Activated CD8-positive, alpha-beta T cell treated with anti-CD3 and anti-CD28 coated beads, Interleukin-2, amount 10 ng/mL, durations not matched to agents 7 days and 5 days (primary cell): Measurements from ENCODE around the gene GRID2. TPM values are rescaled to one million over a fixed set of nuclear protein-coding genes. Genes with fewer than 3 reads are reported as not detected.
"Not testable (repeated sequence)": the region's sequence is repeated elsewhere in the genome, so short reads cannot be mapped to it uniquely, and the experiment has no call there.

ENCODE experiments used
- ATAC-seq: fragments of 150-1000 bp; cut with Tn5 transposase; one replicate; pipeline ENCODE4 v1.10.0; 2021; ENCODE audit warnings: moderate library complexity
- CTCF ChIA-PET: fragments of 350-600 bp; sonication (Branson Sonifier 250); formaldehyde crosslinking; loops from one replicate; lab custom pipeline; 2021; ENCODE audit warnings: antibody characterized with exemption; lab: Charles Lee
- POLR2A ChIA-PET: fragments of 350-600 bp; sonication (Branson Sonifier 250); formaldehyde crosslinking; loops from one replicate; lab custom pipeline; 2021; ENCODE audit warnings: antibody characterized with exemption; lab: Charles Lee
- DNase-seq: peaks from one replicate; pipeline ENCODE4 v3.0.0-alpha.2; 2020
- H3K27ac Mint-ChIP-seq: one replicate; pipeline ENCODE4 v1.8.0; 2021; ENCODE audit warnings: mild to moderate bottlenecking, mixed read lengths
- H3K27me3 Mint-ChIP-seq: one replicate; pipeline ENCODE4 v1.8.0; 2021; ENCODE audit warnings: low read depth, mixed read lengths
- H3K36me3 Mint-ChIP-seq: one replicate; pipeline ENCODE4 v1.8.0; 2021; ENCODE audit warnings: low read depth, mixed read lengths
- H3K4me1 Mint-ChIP-seq: one replicate; pipeline ENCODE4 v1.8.0; 2021; ENCODE audit warnings: low read depth, mixed read lengths
- H3K4me3 Mint-ChIP-seq: one replicate; pipeline ENCODE4 v1.8.0; 2021; ENCODE audit warnings: mild to moderate bottlenecking, mixed read lengths
- H3K9me3 Mint-ChIP-seq: one replicate; pipeline ENCODE4 v1.8.0; 2022; ENCODE audit warnings: mixed read lengths; ENCODE audit not compliant: insufficient read depth
- total RNA-seq, 2 experiments: library from RNA; stranded (reverse); gene quantifications; one replicate each; pipeline ENCODE4 v1.2.3, GENCODE V29; 2021

The GRID2 gene
- total RNA-seq, 2 experiments from 2014 or later: not detected

GRCh38 chr4:93320356-93320755 lies 1016.6 kb downstream of the GRID2 start:
- no peak overlapping the region for H3K27ac Mint-ChIP-seq
- H3K4me1 Mint-ChIP-seq: no peaks in the 10 kb centered on the region
- H3K9me3 Mint-ChIP-seq: peaks cover 5% of the 10 kb centered on the region
- POLR2A ChIA-PET: no interaction called here
- no peaks in the 10 kb centered on the region for H3K27me3 Mint-ChIP-seq
- CTCF ChIA-PET: no interaction called here
- H3K4me3 Mint-ChIP-seq: no peak overlapping the region
- no peaks in the 10 kb centered on the region for H3K36me3 Mint-ChIP-seq
- ATAC-seq (no peak), DNase-seq (no peak)

- H3K27me3 Mint-ChIP-seq: no peaks in the 10 kb centered on the region
- ChIA-PET CTCF (no interaction called here), POLR2A (no interaction called here)
- no peaks in the 10 kb centered on the region for H3K36me3 Mint-ChIP-seq
- no peaks in the 10 kb centered on the region for H3K4me1 Mint-ChIP-seq
- no peak overlapping the region for H3K4me3 Mint-ChIP-seq
- peaks cover 14% of the 10 kb centered on the region for H3K9me3 Mint-ChIP-seq
- H3K27ac Mint-ChIP-seq: no peak overlapping the region
- ATAC-seq (no peak), DNase-seq (no peak)
Measured at GRCh38 chr4:93327346-93327745, 1023.6 kb downstream of the GRID2 start.

- POLR2A ChIA-PET: no interaction called here
- Mint-ChIP-seq H3K4me1 (no peaks in the 10 kb centered on the region), H3K27ac (no peak overlapping the region), H3K4me3 (no peak overlapping the region), H3K36me3 (no peaks in the 10 kb centered on the region), H3K9me3 (no peaks in the 10 kb centered on the region), H3K27me3 (no peaks in the 10 kb centered on the region)
- CTCF ChIA-PET: no interaction called here
- DNase-seq (no peak), ATAC-seq (no peak)
Measured at GRCh38 chr4:93334003-93334402, 1030.2 kb downstream of the GRID2 start.

- H3K4me3 Mint-ChIP-seq: no peak overlapping the region
- POLR2A ChIA-PET: no interaction called here
- H3K27ac Mint-ChIP-seq: no peak overlapping the region
- no peaks in the 10 kb centered on the region for H3K9me3 Mint-ChIP-seq
- CTCF ChIA-PET: no interaction called here
- no peak for ATAC-seq
- no peak for DNase-seq
- H3K36me3 Mint-ChIP-seq: no peaks in the 10 kb centered on the region
- no peaks in the 10 kb centered on the region for H3K27me3 Mint-ChIP-seq
- H3K4me1 Mint-ChIP-seq: no peaks in the 10 kb centered on the region
Measured at GRCh38 chr4:93337196-93337595, 1033.4 kb downstream of the GRID2 start.

- Mint-ChIP-seq H3K4me3 (no peak overlapping the region), H3K36me3 (no peaks in the 10 kb centered on the region), H3K27me3 (no peaks in the 10 kb centered on the region), H3K4me1 (no peaks in the 10 kb centered on the region), H3K9me3 (no peaks in the 10 kb centered on the region), H3K27ac (no peak overlapping the region)
- ChIA-PET POLR2A (no interaction called here), CTCF (no interaction called here)
- ATAC-seq (no peak), DNase-seq (no peak)
Measured at GRCh38 chr4:93342738-93343137, 1039.0 kb downstream of the GRID2 start.

- ChIA-PET CTCF (no interaction called here), POLR2A (no interaction called here)
- Mint-ChIP-seq H3K27me3 (no peaks in the 10 kb centered on the region), H3K9me3 (no peaks in the 10 kb centered on the region), H3K36me3 (no peaks in the 10 kb centered on the region), H3K27ac (no peak overlapping the region), H3K4me3 (no peak overlapping the region), H3K4me1 (no peaks in the 10 kb centered on the region)
- DNase-seq: no peak
- ATAC-seq: no peak
Measured at GRCh38 chr4:93346840-93347239, 1043.1 kb downstream of the GRID2 start.

GRCh38 chr4:93348896-93349295 lies 1045.1 kb downstream of the GRID2 start:
- H3K27ac Mint-ChIP-seq: no peak overlapping the region
- DNase-seq: no peak
- no peaks in the 10 kb centered on the region for H3K9me3 Mint-ChIP-seq
- no peaks in the 10 kb centered on the region for H3K36me3 Mint-ChIP-seq
- H3K27me3 Mint-ChIP-seq: no peaks in the 10 kb centered on the region
- H3K4me3 Mint-ChIP-seq: no peak overlapping the region
- ChIA-PET CTCF (no interaction called here), POLR2A (no interaction called here)
- H3K4me1 Mint-ChIP-seq: no peaks in the 10 kb centered on the region
- no peak for ATAC-seq

- Mint-ChIP-seq H3K36me3 (no peaks in the 10 kb centered on the region), H3K4me1 (no peaks in the 10 kb centered on the region), H3K27ac (no peak overlapping the region), H3K4me3 (no peak overlapping the region), H3K27me3 (no peaks in the 10 kb centered on the region), H3K9me3 (no peaks in the 10 kb centered on the region)
- ATAC-seq: no peak
- POLR2A ChIA-PET: no interaction called here
- no peak for DNase-seq
- CTCF ChIA-PET: interaction anchor here (0.5 kb wide), 1 partner anchor 481 kb away, joined by 3 read pairs; no protein-coding TSS in a partner anchor
Measured at GRCh38 chr4:93351846-93352245, 1048.1 kb downstream of the GRID2 start.

GRCh38 chr4:93355411-93355810 lies 1051.6 kb downstream of the GRID2 start:
- CTCF ChIA-PET: no interaction called here
- no peak overlapping the region for H3K27ac Mint-ChIP-seq
- no peaks in the 10 kb centered on the region for H3K4me1 Mint-ChIP-seq
- ATAC-seq: no peak
- no peaks in the 10 kb centered on the region for H3K27me3 Mint-ChIP-seq
- H3K9me3 Mint-ChIP-seq: no peaks in the 10 kb centered on the region
- DNase-seq: no peak
- H3K4me3 Mint-ChIP-seq: no peak overlapping the region
- no peaks in the 10 kb centered on the region for H3K36me3 Mint-ChIP-seq
- POLR2A ChIA-PET: no interaction called here

- no peak overlapping the region for H3K27ac Mint-ChIP-seq
- H3K36me3 Mint-ChIP-seq: no peaks in the 10 kb centered on the region
- no peaks in the 10 kb centered on the region for H3K4me1 Mint-ChIP-seq
- POLR2A ChIA-PET: no interaction called here
- CTCF ChIA-PET: no interaction called here
- DNase-seq (no peak), ATAC-seq (no peak)
- H3K4me3 Mint-ChIP-seq: no peak overlapping the region
- no peaks in the 10 kb centered on the region for H3K9me3 Mint-ChIP-seq
- no peaks in the 10 kb centered on the region for H3K27me3 Mint-ChIP-seq
Measured at GRCh38 chr4:93359586-93359985, 1055.8 kb downstream of the GRID2 start.

- H3K27me3 Mint-ChIP-seq, H3K27ac Mint-ChIP-seq, DNase-seq, POLR2A ChIA-PET, H3K4me3 Mint-ChIP-seq, CTCF ChIA-PET, H3K4me1 Mint-ChIP-seq, ATAC-seq, H3K9me3 Mint-ChIP-seq, H3K36me3 Mint-ChIP-seq: not testable (repeated sequence)
Measured at GRCh38 chr4:93366169-93366755, 1062.5 kb downstream of the GRID2 start.

- POLR2A ChIA-PET: no interaction called here
- H3K4me3 Mint-ChIP-seq: no peak overlapping the region
- CTCF ChIA-PET: no interaction called here
- H3K4me1 Mint-ChIP-seq: no peaks in the 10 kb centered on the region
- H3K9me3 Mint-ChIP-seq: peaks cover 6% of the 10 kb centered on the region
- no peak overlapping the region for H3K27ac Mint-ChIP-seq
- H3K27me3 Mint-ChIP-seq: no peaks in the 10 kb centered on the region
- ATAC-seq (no peak), DNase-seq (no peak)
- H3K36me3 Mint-ChIP-seq: no peaks in the 10 kb centered on the region
Measured at GRCh38 chr4:93368968-93369367, 1065.2 kb downstream of the GRID2 start.

GRCh38 chr4:93370256-93370655 lies 1066.5 kb downstream of the GRID2 start:
- Mint-ChIP-seq H3K4me3 (no peak overlapping the region), H3K36me3 (no peaks in the 10 kb centered on the region), H3K9me3 (no peaks in the 10 kb centered on the region), H3K27me3 (no peaks in the 10 kb centered on the region), H3K27ac (no peak overlapping the region), H3K4me1 (no peaks in the 10 kb centered on the region)
- ChIA-PET POLR2A (no interaction called here), CTCF (no interaction called here)
- DNase-seq (no peak), ATAC-seq (no peak)
